ENCODE data around the gene ZNF695. TPM values are rescaled to one million over a fixed set of nuclear protein-coding genes. Genes with fewer than 3 reads are reported as not detected.

Gene ZNF695
- total and polyA plus RNA-seq, 9 of the 15 experiments (the other 6 are each of a cell fraction or from before 2014, with no cell fraction given): 8.7 to 15.2 (median 10.9) TPM

DNA sequence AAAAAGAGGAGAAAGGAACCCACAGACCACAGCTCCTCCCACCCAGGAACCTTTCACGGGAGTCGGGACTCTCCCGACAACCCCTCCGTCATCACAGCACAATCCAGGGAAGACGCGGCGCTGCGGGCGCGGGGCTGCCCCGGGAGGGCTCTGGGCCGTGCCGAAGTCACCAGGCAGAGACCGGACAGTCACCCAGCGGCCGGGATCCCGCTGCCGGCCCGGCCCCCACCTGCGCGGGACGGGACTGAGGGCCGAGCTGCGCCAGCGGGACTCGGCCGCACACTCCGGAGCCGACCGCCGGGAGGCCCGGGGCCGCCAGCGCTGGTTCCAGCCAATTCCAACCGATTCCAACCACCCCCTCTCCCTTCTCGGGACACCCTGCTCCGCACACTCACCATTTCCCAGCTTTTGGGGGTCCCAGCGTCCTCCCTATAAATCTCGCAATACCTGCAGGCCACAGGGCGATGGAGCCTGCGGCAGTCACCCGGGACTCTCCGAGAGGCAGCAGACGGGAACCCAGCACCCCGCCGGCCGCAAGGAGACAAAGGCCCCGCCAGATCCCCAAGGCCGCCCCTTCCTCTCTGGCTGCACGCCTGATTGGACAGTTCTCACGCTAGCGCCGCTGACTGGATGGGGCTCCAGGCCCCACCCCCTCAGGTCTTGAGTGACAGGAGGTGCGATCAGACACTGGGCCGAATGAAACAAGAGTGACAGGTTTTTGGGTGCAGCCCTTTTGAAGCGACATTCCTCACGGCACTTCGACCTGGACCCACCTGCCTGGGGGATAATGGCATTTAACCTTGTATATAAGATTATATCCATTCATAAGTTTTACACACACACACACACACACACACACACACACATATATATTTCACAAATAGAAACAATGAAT is at the start of gene ZNF695 (continued):
- TF ChIP-seq CLOCK (CRISPR knock-in tag; IDR thresholded peaks at IDR 0.05; ENCODE audit: borderline replicate concordance) (no peak), BRD4 (IDR thresholded peaks at IDR 0.05) (no peak), SIN3B (IDR thresholded peaks at IDR 0.05; ENCODE audit: low read depth) (peak; percentile 68; the same call in 1 of the 2 replicates), THRB (CRISPR knock-in tag; conservative IDR thresholded peaks at IDR 0.05) (no peak), ZNF263 (CRISPR knock-in tag; IDR thresholded peaks at IDR 0.05; ENCODE audit: borderline replicate concordance) (no peak), CHD7 (IDR thresholded peaks at IDR 0.05; ENCODE audit: low read depth, low read length) (no peak), SMAD2 (IDR thresholded peaks at IDR 0.05; ENCODE audit: low read depth, low read length) (no peak), CREM (IDR thresholded peaks at IDR 0.05; ENCODE audit: low read depth) (peak; percentile 41)
- TF ChIP-seq, protein P1, sequence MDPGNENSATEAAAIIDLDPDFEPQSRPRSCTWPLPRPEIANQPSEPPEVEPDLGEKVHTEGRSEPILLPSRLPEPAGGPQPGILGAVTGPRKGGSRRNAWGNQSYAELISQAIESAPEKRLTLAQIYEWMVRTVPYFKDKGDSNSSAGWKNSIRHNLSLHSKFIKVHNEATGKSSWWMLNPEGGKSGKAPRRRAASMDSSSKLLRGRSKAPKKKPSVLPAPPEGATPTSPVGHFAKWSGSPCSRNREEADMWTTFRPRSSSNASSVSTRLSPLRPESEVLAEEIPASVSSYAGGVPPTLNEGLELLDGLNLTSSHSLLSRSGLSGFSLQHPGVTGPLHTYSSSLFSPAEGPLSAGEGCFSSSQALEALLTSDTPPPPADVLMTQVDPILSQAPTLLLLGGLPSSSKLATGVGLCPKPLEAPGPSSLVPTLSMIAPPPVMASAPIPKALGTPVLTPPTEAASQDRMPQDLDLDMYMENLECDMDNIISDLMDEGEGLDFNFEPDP (CRISPR knock-in tag; IDR thresholded peaks at IDR 0.05): no peak

Measured in K562 (cell line).